ENCODE results near the gene OR2B2. TPM values are rescaled to one million over a fixed set of nuclear protein-coding genes. Genes with fewer than 3 reads are reported as not detected.

The OR2B2 gene
- total RNA-seq, 1 experiment from 2014 or later = not detected

- peak; percentile 86 for DNase-seq (ENCODE audit: low read depth)
Measured at GRCh38 chr6:27867051-27867944, 44.9 kb downstream of the OR2B2 start.

- peak; percentile 66 for DNase-seq (ENCODE audit: low read depth)
Measured at GRCh38 chr6:27866357-27867050, 45.7 kb downstream of the OR2B2 start.

- peak; percentile 68 for DNase-seq (ENCODE audit: low read depth)
Measured at GRCh38 chr6:27865850-27866356, 46.3 kb downstream of the OR2B2 start.

GRCh38 chr6:27864906-27865849, 47.0 kb downstream of the OR2B2 start:
- DNase-seq (ENCODE audit: low read depth) = peak; percentile 79

GRCh38 chr6:27863962-27864905, 48.0 kb downstream of the OR2B2 start:
- no peak for DNase-seq (ENCODE audit: low read depth)

GRCh38 chr6:27862396-27863066, 49.7 kb downstream of the OR2B2 start:
- no peak for DNase-seq (ENCODE audit: low read depth)

- DNase-seq (ENCODE audit: low read depth) = no peak
Measured at GRCh38 chr6:27861861-27862260, 50.3 kb downstream of the OR2B2 start.

GRCh38 chr6:27861276-27861840, 50.8 kb downstream of the OR2B2 start:
- DNase-seq (ENCODE audit: low read depth) = no peak

Other genes starting within 250 kb of the OR2B2 start
- 1.1 TPM in 1 of 2 replicates, not detected in the other for gene OR2B6, start 44.8 kb upstream of the OR2B2 start, total RNA-seq (2014; rRNA removed; shearing (Covaris generic))
- gene ZNF165, start 168.2 kb upstream of the OR2B2 start, total RNA-seq (2014; rRNA removed; shearing (Covaris generic)) = 0.71 and 2.2 TPM in 2 replicates
- gene ZSCAN16, start 212.2 kb upstream of the OR2B2 start, total RNA-seq (2014; rRNA removed; shearing (Covaris generic)) = 3.5 and 4.8 TPM in 2 replicates
- gene ZKSCAN8, start 229.5 kb upstream of the OR2B2 start, total RNA-seq (2014; rRNA removed; shearing (Covaris generic)) = 11.9 and 16.3 TPM in 2 replicates

Measured in Daoy (cell line).